HepG2 (cell line): ENCODE data around the gene OGFOD3. TPM values are rescaled to one million over a fixed set of nuclear protein-coding genes. Genes with fewer than 3 reads are reported as not detected.

Experiments
- FOXP1 ChIP-seq, 2 experiments: fragments of 450-650 bp in 1 of 2; IDR thresholded peaks; 2 replicates each; pipeline ENCODE4 v1.6.1; 2017 to 2018; ENCODE audit warnings: antibody characterized with exemption in 1 of 2
- GLI4 ChIP-seq: sonication (generic); formaldehyde crosslinking; IDR thresholded peaks from 2 replicates; pipeline ENCODE4 v1.5.1; 2020; ENCODE audit warnings: missing genetic modification reagents, mild to moderate bottlenecking, moderate library complexity, borderline replicate concordance
- GTF3A ChIP-seq: sonication (generic); formaldehyde crosslinking; conservative IDR thresholded peaks from 2 replicates; pipeline ENCODE4 v1.4.0; 2020; ENCODE audit warnings: mild to moderate bottlenecking, missing genetic modification reagents
- TARDBP ChIP-seq: sonication (generic); formaldehyde crosslinking; IDR thresholded peaks from 2 replicates; pipeline ENCODE4 v1.8.0; 2022; ENCODE audit warnings: mild to moderate bottlenecking, missing genetic modification reagents
- THYN1 ChIP-seq: sonication (generic); formaldehyde crosslinking; IDR thresholded peaks from 2 replicates; pipeline ENCODE4 v1.8.1; 2023; ENCODE audit warnings: low read depth, mild to moderate bottlenecking, moderate library complexity, missing genetic modification reagents, borderline replicate concordance
- ZC3H13 ChIP-seq: sonication (generic); formaldehyde crosslinking; IDR thresholded peaks from 2 replicates; pipeline ENCODE4 v1.8.1; 2023; ENCODE audit warnings: mild to moderate bottlenecking, missing genetic modification reagents, moderate library complexity
- ZFAT ChIP-seq: sonication (generic); formaldehyde crosslinking; conservative IDR thresholded peaks from 2 replicates; pipeline ENCODE4 v1.8.1; 2023; ENCODE audit warnings: missing genetic modification reagents, inconsistent platforms
- ZMYM4 ChIP-seq: sonication (generic); formaldehyde crosslinking; IDR thresholded peaks from 2 replicates; pipeline ENCODE4 v1.8.1; 2023; ENCODE audit warnings: mild to moderate bottlenecking, missing genetic modification reagents
- ZNF235 ChIP-seq: sonication (generic); formaldehyde crosslinking; IDR thresholded peaks from 2 replicates; pipeline ENCODE4 v1.8.1; 2023; ENCODE audit warnings: mild to moderate bottlenecking, missing genetic modification reagents, borderline replicate concordance
- ZNF468 ChIP-seq: sonication (generic); formaldehyde crosslinking; IDR thresholded peaks from 2 replicates; pipeline ENCODE4 v1.8.0; 2022; ENCODE audit warnings: mild to moderate bottlenecking, moderate library complexity, missing genetic modification reagents
- ZNF839 ChIP-seq: sonication (generic); formaldehyde crosslinking; IDR thresholded peaks from 2 replicates; pipeline ENCODE4 v1.4.0; 2020; ENCODE audit warnings: missing genetic modification reagents, mild to moderate bottlenecking, borderline replicate concordance
- polyA plus RNA-seq, 8 experiments: library from polyadenylated mRNA; depleted of rRNA in 3 of 8; stranded (reverse) in 7 of 8; unstranded in 1 of 8; fragments of >200 nt; fragmentation: Illumina TruSeq in 4 of 8; extraction: Trizol in 4 of 8; gene quantifications; 2 replicates each; pipeline versions ENCODE4 v1.2.1 to v1.2.3, GENCODE V29; 2011 to 2016; ENCODE audit warnings: low read depth in 4 of 8, missing spikeins in 1 of 8, mixed read lengths in 1 of 8; ENCODE audit not compliant: insufficient read depth in 1 of 8
- total RNA-seq, 5 experiments: library from RNA; depleted of rRNA; stranded (reverse); fragments of >200 nt; fragmentation: Illumina TruSeq; extraction: Trizol; gene quantifications; 2 replicates each; pipeline ENCODE4 v1.2.3, GENCODE V29; 2016; ENCODE audit warnings: low read depth in 1 of 5
- TF ChIP-seq, protein P1 (sequence below): sonication (generic); formaldehyde crosslinking; IDR thresholded peaks from 2 replicates; pipeline ENCODE4 v1.4.0; 2020; ENCODE audit warnings: missing genetic modification reagents, borderline replicate concordance
- TF ChIP-seq, protein P2 (sequence below): IDR thresholded peaks from 2 replicates; pipeline ENCODE4 v1.6.1; 2016; ENCODE audit warnings: low read depth
- TF ChIP-seq, protein P3 (sequence below): sonication (generic); formaldehyde crosslinking; IDR thresholded peaks from 2 replicates; pipeline ENCODE4 v1.5.0; 2020; ENCODE audit warnings: missing genetic modification reagents
- TF ChIP-seq, protein P4 (sequence below): sonication (generic); formaldehyde crosslinking; IDR thresholded peaks from 2 replicates; pipeline ENCODE4 v1.4.0; 2020; ENCODE audit warnings: missing genetic modification reagents, borderline replicate concordance

Gene OGFOD3
- total and polyA plus RNA-seq, 2 of the 13 experiments (the other 11 are each of a cell fraction or from before 2014, with no cell fraction given), result 40.0 to 42.1 TPM

- TF ChIP-seq, protein P1, sequence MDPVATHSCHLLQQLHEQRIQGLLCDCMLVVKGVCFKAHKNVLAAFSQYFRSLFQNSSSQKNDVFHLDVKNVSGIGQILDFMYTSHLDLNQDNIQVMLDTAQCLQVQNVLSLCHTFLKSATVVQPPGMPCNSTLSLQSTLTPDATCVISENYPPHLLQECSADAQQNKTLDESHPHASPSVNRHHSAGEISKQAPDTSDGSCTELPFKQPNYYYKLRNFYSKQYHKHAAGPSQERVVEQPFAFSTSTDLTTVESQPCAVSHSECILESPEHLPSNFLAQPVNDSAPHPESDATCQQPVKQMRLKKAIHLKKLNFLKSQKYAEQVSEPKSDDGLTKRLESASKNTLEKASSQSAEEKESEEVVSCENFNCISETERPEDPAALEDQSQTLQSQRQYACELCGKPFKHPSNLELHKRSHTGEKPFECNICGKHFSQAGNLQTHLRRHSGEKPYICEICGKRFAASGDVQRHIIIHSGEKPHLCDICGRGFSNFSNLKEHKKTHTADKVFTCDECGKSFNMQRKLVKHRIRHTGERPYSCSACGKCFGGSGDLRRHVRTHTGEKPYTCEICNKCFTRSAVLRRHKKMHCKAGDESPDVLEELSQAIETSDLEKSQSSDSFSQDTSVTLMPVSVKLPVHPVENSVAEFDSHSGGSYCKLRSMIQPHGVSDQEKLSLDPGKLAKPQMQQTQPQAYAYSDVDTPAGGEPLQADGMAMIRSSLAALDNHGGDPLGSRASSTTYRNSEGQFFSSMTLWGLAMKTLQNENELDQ, result no peak
- TF ChIP-seq ZNF468 (CRISPR knock-in tag), result no peak
- peak; percentile 72 for TF ChIP-seq ZMYM4 (CRISPR knock-in tag)
- TF ChIP-seq ZFAT (CRISPR knock-in tag), result no peak
- no peak; the same call in 1 of the 2 replicates for TF ChIP-seq TARDBP (CRISPR knock-in tag)
- TF ChIP-seq, protein P2, sequence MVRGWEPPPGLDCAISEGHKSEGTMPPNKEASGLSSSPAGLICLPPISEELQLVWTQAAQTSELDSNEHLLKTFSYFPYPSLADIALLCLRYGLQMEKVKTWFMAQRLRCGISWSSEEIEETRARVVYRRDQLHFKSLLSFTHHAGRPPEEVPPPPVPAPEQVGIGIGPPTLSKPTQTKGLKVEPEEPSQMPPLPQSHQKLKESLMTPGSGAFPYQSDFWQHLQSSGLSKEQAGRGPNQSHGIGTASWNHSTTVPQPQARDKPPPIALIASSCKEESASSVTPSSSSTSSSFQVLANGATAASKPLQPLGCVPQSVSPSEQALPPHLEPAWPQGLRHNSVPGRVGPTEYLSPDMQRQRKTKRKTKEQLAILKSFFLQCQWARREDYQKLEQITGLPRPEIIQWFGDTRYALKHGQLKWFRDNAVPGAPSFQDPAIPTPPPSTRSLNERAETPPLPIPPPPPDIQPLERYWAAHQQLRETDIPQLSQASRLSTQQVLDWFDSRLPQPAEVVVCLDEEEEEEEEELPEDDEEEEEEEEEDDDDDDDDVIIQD (CRISPR knock-in tag), result peak; percentile 59; the same call in 1 of the 2 replicates
- 0 out of 2 replicates have a peak, but pooled peaks have one; percentile 29 for TF ChIP-seq GLI4 (CRISPR knock-in tag)
- no peak for TF ChIP-seq ZNF235 (CRISPR knock-in tag)
- no peak for TF ChIP-seq ZNF839 (CRISPR knock-in tag)
- TF ChIP-seq FOXP1 (IDR thresholded peaks at IDR 0.05), result no peak
- TF ChIP-seq FOXP1 (CRISPR knock-in tag; IDR thresholded peaks at IDR 0.05), result 0 out of 2 replicates have a peak, but pooled peaks have one; percentile 42
- TF ChIP-seq, protein P3, sequence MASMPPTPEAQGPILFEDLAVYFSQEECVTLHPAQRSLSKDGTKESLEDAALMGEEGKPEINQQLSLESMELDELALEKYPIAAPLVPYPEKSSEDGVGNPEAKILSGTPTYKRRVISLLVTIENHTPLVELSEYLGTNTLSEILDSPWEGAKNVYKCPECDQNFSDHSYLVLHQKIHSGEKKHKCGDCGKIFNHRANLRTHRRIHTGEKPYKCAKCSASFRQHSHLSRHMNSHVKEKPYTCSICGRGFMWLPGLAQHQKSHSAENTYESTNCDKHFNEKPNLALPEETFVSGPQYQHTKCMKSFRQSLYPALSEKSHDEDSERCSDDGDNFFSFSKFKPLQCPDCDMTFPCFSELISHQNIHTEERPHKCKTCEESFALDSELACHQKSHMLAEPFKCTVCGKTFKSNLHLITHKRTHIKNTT (CRISPR knock-in tag), result no peak
- TF ChIP-seq THYN1 (CRISPR knock-in tag), result no peak
- TF ChIP-seq GTF3A (CRISPR knock-in tag), result no peak
- TF ChIP-seq, protein P4, sequence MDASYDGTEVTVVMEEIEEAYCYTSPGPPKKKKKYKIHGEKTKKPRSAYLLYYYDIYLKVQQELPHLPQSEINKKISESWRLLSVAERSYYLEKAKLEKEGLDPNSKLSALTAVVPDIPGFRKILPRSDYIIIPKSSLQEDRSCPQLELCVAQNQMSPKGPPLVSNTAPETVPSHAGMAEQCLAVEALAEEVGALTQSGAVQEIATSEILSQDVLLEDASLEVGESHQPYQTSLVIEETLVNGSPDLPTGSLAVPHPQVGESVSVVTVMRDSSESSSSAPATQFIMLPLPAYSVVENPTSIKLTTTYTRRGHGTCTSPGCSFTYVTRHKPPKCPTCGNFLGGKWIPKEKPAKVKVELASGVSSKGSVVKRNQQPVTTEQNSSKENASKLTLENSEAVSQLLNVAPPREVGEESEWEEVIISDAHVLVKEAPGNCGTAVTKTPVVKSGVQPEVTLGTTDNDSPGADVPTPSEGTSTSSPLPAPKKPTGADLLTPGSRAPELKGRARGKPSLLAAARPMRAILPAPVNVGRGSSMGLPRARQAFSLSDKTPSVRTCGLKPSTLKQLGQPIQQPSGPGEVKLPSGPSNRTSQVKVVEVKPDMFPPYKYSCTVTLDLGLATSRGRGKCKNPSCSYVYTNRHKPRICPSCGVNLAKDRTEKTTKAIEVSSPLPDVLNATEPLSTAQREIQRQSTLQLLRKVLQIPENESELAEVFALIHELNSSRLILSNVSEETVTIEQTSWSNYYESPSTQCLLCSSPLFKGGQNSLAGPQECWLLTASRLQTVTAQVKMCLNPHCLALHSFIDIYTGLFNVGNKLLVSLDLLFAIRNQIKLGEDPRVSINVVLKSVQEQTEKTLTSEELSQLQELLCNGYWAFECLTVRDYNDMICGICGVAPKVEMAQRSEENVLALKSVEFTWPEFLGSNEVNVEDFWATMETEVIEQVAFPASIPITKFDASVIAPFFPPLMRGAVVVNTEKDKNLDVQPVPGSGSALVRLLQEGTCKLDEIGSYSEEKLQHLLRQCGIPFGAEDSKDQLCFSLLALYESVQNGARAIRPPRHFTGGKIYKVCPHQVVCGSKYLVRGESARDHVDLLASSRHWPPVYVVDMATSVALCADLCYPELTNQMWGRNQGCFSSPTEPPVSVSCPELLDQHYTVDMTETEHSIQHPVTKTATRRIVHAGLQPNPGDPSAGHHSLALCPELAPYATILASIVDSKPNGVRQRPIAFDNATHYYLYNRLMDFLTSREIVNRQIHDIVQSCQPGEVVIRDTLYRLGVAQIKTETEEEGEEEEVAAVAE (CRISPR knock-in tag), result peak; percentile 67
- TF ChIP-seq ZC3H13, result no peak
These were observed 50.5 kb downstream of the OGFOD3 start (continued) for GRCh38 chr17:82367724-82368524.
